ENCODE measurements around the gene ATG4C.
"Not testable (repeated sequence)": the region's sequence is repeated elsewhere in the genome, so short reads cannot be mapped to it uniquely, and the experiment has no call there.

DNA sequence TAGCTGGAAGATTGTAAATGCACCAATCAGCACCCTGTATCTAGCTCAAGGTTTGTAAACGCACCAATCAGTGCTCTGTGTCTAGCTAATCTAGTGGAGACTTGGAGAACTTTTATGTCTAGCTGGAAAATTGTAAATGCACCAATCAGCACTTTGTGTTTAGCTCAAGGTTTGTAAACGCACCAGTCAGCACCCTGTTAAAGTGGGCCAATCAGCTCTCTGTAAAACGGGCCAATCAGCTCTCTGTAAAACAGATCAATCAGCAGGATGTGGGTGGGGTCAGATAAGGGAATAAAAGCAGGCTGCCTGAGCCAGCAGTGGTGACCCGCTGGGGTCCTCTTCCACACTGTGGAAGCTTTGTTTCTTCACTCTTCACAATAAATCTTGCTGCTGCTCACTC is 21.9 kb upstream of the ATG4C start:
- TF ChIP-seq, protein P1, sequence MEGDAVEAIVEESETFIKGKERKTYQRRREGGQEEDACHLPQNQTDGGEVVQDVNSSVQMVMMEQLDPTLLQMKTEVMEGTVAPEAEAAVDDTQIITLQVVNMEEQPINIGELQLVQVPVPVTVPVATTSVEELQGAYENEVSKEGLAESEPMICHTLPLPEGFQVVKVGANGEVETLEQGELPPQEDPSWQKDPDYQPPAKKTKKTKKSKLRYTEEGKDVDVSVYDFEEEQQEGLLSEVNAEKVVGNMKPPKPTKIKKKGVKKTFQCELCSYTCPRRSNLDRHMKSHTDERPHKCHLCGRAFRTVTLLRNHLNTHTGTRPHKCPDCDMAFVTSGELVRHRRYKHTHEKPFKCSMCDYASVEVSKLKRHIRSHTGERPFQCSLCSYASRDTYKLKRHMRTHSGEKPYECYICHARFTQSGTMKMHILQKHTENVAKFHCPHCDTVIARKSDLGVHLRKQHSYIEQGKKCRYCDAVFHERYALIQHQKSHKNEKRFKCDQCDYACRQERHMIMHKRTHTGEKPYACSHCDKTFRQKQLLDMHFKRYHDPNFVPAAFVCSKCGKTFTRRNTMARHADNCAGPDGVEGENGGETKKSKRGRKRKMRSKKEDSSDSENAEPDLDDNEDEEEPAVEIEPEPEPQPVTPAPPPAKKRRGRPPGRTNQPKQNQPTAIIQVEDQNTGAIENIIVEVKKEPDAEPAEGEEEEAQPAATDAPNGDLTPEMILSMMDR (IDR thresholded peaks at IDR 0.05), result not testable (repeated sequence)
- TF ChIP-seq POLR2A (IDR thresholded peaks at IDR 0.05), result not testable (repeated sequence)
